Measurements from ENCODE around the gene DNMT3A.

The DNMT3A gene

GRCh38 chr2:25190536-25190935, 151.2 kb downstream of the DNMT3A start:
- no peak for DNase-seq

- no peak for DNase-seq
These were observed 153.3 kb downstream of the DNMT3A start for GRCh38 chr2:25188405-25188804.

DNA sequence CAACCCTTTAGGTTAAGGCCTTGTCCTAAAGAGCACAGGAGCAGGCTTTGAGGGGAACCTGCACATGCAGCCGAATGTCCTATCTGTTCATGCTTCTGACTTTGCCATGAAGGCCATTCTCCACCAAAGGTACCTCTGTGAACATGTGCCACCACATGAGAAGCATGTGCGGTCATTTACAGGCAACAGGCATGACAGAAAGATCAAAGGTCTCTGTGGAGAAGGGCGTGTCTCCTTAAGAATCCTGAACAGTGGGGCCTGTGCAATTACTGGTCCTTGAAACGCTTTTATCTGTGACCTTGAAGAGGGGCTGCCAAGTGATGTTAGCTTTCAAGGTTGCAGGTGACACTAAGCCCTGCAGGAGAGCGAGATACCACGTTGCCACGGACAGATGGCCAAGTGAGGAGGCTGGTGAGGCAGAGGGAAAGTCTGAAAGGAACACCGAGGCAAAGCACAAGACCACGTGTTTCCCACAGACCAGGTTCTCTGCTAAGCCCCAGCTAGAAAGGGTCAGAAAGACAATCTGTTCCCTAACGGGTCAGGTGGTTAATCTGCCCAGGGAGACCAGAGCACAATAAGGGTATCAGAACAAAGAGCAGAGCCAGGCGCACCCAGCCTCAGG, 153.9 kb downstream of the DNMT3A start:
- no peak for DNase-seq

DNA sequence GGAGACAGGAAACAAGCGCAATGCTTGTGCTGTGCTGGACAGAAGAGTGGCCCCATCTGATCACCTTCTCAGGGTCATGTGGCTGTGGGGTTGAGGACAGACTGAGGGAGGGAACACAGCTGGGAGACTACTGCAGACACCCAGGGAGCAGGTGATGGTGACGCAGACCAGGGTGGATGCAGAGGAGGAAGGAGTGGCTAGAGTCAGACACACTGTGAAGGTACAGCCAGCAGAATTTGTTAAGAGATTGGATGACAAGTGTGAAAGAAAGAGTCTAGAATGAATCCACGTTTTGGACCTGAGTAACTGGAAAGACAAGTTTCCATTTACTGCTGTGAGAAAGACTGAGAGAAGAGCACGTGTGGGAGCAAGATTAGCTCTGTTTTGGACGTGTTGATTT, 157.5 kb downstream of the DNMT3A start:
- no peak for DNase-seq

- no peak for DNase-seq
These were observed 162.7 kb downstream of the DNMT3A start for GRCh38 chr2:25178976-25179375.

Data from RPMI8226 (cell line).